ENCODE measurements around the gene PRPSAP1.

PRPSAP1 gene

GRCh38 chr17:76272541-76273444, 80.9 kb downstream of the PRPSAP1 start:
- TF ChIP-seq REST (IDR thresholded peaks at IDR 0.05; ENCODE audit: insufficient read depth in 1 of 2, low read depth in 2 of 2, low read length in 2 of 2) (no peak), TAF1 (IDR thresholded peaks at IDR 0.05; ENCODE audit: borderline replicate concordance, insufficient read depth, low read length) (no peak), SIN3A (IDR thresholded peaks at IDR 0.05; ENCODE audit: borderline replicate concordance, insufficient read depth, low read length) (no peak), FOXP2 (optimal IDR thresholded peaks at IDR 0.05; ENCODE audit: borderline replicate concordance, extremely low read depth, extremely low read length, insufficient read depth) (no peak), POLR2AphosphoS5 (IDR thresholded peaks at IDR 0.05; ENCODE audit: low read depth, low read length) (0 out of 2 replicates have a peak, but pooled peaks have one; percentile 46)

GRCh38 chr17:76271669-76272540, 81.8 kb downstream of the PRPSAP1 start:
- TF ChIP-seq POLR2AphosphoS5 (IDR thresholded peaks at IDR 0.05; ENCODE audit: low read depth, low read length) (0 out of 2 replicates have a peak, but pooled peaks have one; percentile 31), SIN3A (IDR thresholded peaks at IDR 0.05; ENCODE audit: borderline replicate concordance, insufficient read depth, low read length) (no peak), REST (IDR thresholded peaks at IDR 0.05; ENCODE audit: insufficient read depth in 1 of 2, low read depth in 2 of 2, low read length in 2 of 2) (no peak), FOXP2 (optimal IDR thresholded peaks at IDR 0.05; ENCODE audit: borderline replicate concordance, extremely low read depth, extremely low read length, insufficient read depth) (no peak)

GRCh38 chr17:76270770-76271668, 82.7 kb downstream of the PRPSAP1 start:
- TF ChIP-seq TAF1 (IDR thresholded peaks at IDR 0.05; ENCODE audit: borderline replicate concordance, insufficient read depth, low read length) (no peak), REST (IDR thresholded peaks at IDR 0.05; ENCODE audit: insufficient read depth in 1 of 2, low read depth in 2 of 2, low read length in 2 of 2) (no peak), SIN3A (IDR thresholded peaks at IDR 0.05; ENCODE audit: borderline replicate concordance, insufficient read depth, low read length) (0 out of 2 replicates have a peak, but pooled peaks have one; percentile 9), POLR2AphosphoS5 (IDR thresholded peaks at IDR 0.05; ENCODE audit: low read depth, low read length) (peak; percentile 51)

- TF ChIP-seq POLR2AphosphoS5 (IDR thresholded peaks at IDR 0.05; ENCODE audit: low read depth, low read length) (no peak), FOXP2 (optimal IDR thresholded peaks at IDR 0.05; ENCODE audit: borderline replicate concordance, extremely low read depth, extremely low read length, insufficient read depth) (no peak), SIN3A (IDR thresholded peaks at IDR 0.05; ENCODE audit: borderline replicate concordance, insufficient read depth, low read length) (no peak), REST (IDR thresholded peaks at IDR 0.05; ENCODE audit: insufficient read depth in 1 of 2, low read depth in 2 of 2, low read length in 2 of 2) (no peak), TAF1 (IDR thresholded peaks at IDR 0.05; ENCODE audit: borderline replicate concordance, insufficient read depth, low read length) (no peak)
Measured at GRCh38 chr17:76270127-76270592, 83.6 kb downstream of the PRPSAP1 start.
